Lung (tissue), 12 donors: ENCODE measurements around the gene FBXO34. TPM values are rescaled to one million over a fixed set of nuclear protein-coding genes. Genes with fewer than 3 reads are reported as not detected.
A peak's percentile ranks its signal among the peaks of the same experiment; 100 is the strongest.

Source experiments
- ATAC-seq: fragments of 200-7000 bp; cut with Tn5 transposase; one replicate; pipeline ENCODE4 v1.9.1; 2020; ENCODE audit warnings: moderate number of reproducible peaks; ENCODE audit not compliant: insufficient read depth, low FRiP score
- DNase-seq, 3 donors: peaks; one replicate each; pipeline ENCODE4 v3.0.0-alpha.2; 2013 to 2017
- H3K27ac ChIP-seq, 2 donors: one replicate each; pipeline ENCODE4 v1.5.1; 2013; ENCODE audit warnings: mild to moderate bottlenecking in 2 of 2, moderate library complexity in 2 of 2, control low read depth in 1 of 2, inconsistent platforms in 1 of 2, low read depth in 1 of 2, low read length in 1 of 2
- H3K27me3 ChIP-seq, 3 donors: one replicate each; pipeline ENCODE4 v1.5.1; 2013; ENCODE audit warnings: low read length in 2 of 3; ENCODE audit not compliant: control insufficient read depth in 3 of 3, insufficient read depth in 3 of 3
- H3K36me3 ChIP-seq, 4 donors: one replicate each; pipeline ENCODE4 v1.5.1; 2013; ENCODE audit warnings: low read length in 4 of 4, mild to moderate bottlenecking in 1 of 4, moderate library complexity in 1 of 4; ENCODE audit not compliant: control insufficient read depth in 4 of 4, insufficient read depth in 4 of 4
- H3K4me1 ChIP-seq, 5 donors: one replicate each; pipeline ENCODE4 v1.5.1; 2013; ENCODE audit warnings: low read length in 5 of 5, mild to moderate bottlenecking in 2 of 5, moderate library complexity in 1 of 5; ENCODE audit not compliant: control insufficient read depth in 5 of 5, insufficient read depth in 5 of 5
- H3K4me3 ChIP-seq: one replicate; pipeline ENCODE4 v1.5.1; 2013; ENCODE audit warnings: mild to moderate bottlenecking, control low read depth, moderate library complexity
- H3K9ac ChIP-seq, 2 donors: one replicate each; pipeline ENCODE4 v1.5.1; 2013; ENCODE audit warnings: low read length in 2 of 2, control low read depth in 1 of 2; ENCODE audit not compliant: insufficient read depth in 1 of 2
- H3K9me3 ChIP-seq, 4 donors: one replicate each; pipeline ENCODE4 v1.5.1; 2013; ENCODE audit warnings: low read length in 3 of 4, mild to moderate bottlenecking in 1 of 4, moderate library complexity in 1 of 4; ENCODE audit not compliant: control insufficient read depth in 4 of 4, insufficient read depth in 3 of 4
- WGBS, 2 donors: extraction: QIAGEN DNeasy Blood & Tissue Kit; methylation state at CpG; one replicate each; pipeline ENCODE4 v1.1.7; 2013; 5-methylcytosine and 5-hydroxymethylcytosine counted together
- polyA plus RNA-seq, 2 donors: library from polyadenylated mRNA; stranded (reverse); fragments of 200-250 nt; gene quantifications; one replicate each; pipeline ENCODE4 v1.2.1, GENCODE V29; 2013
- total RNA-seq, 2 donors: library from RNA; depleted of rRNA in 1 of 2; stranded (reverse); fragments of >200 nt in 1 of 2; gene quantifications; one replicate each; pipeline ENCODE4 v1.2.1, GENCODE V29; 2014 to 2021
- TF ChIP-seq, protein P1 (sequence below): IDR thresholded peaks from 2 replicates; pipeline ENCODE4 v1.5.1; 2012; ENCODE audit warnings: mild to moderate bottlenecking; ENCODE audit errors: control extremely low read depth, extremely low read depth
- donor health status: control.
- donor health status: control.
- donor health status: Bipolar disorder and iron deficiency.
- donor health status: healthy.
- donor health status: DM: yes; HTN: yes; CAD: no.

FBXO34 gene
- total and polyA plus RNA-seq, 4 donors = 14.0 to 59.4 (median 22.2) TPM

GRCh38 chr14:55294603-55295002 is 23.4 kb downstream of the FBXO34 start:
- no peak for ATAC-seq
- 67 to 72% methylated on average over 3 of the region's 3 CpGs for WGBS, 2 donors

GRCh38 chr14:55297611-55298499 is 26.6 kb downstream of the FBXO34 start:
- Histone ChIP-seq H3K27ac (no peak overlapping the region), H3K4me1 (peaks cover 0 to 17% (median 5%) of the 10 kb centered on the region in 5 donors), H3K27me3 (no peaks in the 10 kb centered on the region), H3K4me3 (no peak overlapping the region), H3K36me3 (peaks cover 0 to 5% (median 2%) of the 10 kb centered on the region in 4 donors), H3K9me3 (no peaks in the 10 kb centered on the region), H3K9ac (no peak overlapping the region)
- TF ChIP-seq, protein P1, sequence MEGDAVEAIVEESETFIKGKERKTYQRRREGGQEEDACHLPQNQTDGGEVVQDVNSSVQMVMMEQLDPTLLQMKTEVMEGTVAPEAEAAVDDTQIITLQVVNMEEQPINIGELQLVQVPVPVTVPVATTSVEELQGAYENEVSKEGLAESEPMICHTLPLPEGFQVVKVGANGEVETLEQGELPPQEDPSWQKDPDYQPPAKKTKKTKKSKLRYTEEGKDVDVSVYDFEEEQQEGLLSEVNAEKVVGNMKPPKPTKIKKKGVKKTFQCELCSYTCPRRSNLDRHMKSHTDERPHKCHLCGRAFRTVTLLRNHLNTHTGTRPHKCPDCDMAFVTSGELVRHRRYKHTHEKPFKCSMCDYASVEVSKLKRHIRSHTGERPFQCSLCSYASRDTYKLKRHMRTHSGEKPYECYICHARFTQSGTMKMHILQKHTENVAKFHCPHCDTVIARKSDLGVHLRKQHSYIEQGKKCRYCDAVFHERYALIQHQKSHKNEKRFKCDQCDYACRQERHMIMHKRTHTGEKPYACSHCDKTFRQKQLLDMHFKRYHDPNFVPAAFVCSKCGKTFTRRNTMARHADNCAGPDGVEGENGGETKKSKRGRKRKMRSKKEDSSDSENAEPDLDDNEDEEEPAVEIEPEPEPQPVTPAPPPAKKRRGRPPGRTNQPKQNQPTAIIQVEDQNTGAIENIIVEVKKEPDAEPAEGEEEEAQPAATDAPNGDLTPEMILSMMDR = no peak
- DNase-seq (peak; percentile 66 to 84 (median 71)), ATAC-seq (peak; percentile 35)
- 43 to 47% methylated on average over 6 of the region's 6 CpGs for WGBS, 2 donors

More at GRCh38 chr14:55294603-55295002, 23.4 kb downstream of the FBXO34 start:
- Histone ChIP-seq H3K27me3 (no peaks in the 10 kb centered on the region), H3K27ac (no peak overlapping the region), H3K4me1 (peaks cover 0 to 8% (median 5%) of the 10 kb centered on the region in 5 donors), H3K9me3 (no peaks in the 10 kb centered on the region), H3K36me3 (peaks cover 0 to 5% (median 3%) of the 10 kb centered on the region in 4 donors), H3K4me3 (no peak overlapping the region), H3K9ac (no peak overlapping the region)
- TF ChIP-seq, protein P1 = no peak
- DNase-seq = no peak

GRCh38 chr14:55298500-55298822 is 27.2 kb downstream of the FBXO34 start:
- DNase-seq = no peak
- H3K27me3 ChIP-seq = no peaks in the 10 kb centered on the region
- TF ChIP-seq, protein P1 = no peak
- peaks cover 0 to 5% (median 2%) of the 10 kb centered on the region in 4 donors for H3K36me3 ChIP-seq
- H3K9me3 ChIP-seq = no peaks in the 10 kb centered on the region
- peak overlapping the region in 1 of 2 donors; percentile 81 for H3K27ac ChIP-seq
- ATAC-seq = peak; percentile 67
- no peak overlapping the region for H3K9ac ChIP-seq
- H3K4me3 ChIP-seq = no peak overlapping the region
- WGBS, 2 donors = 71 to 87% methylated on average over 22 of the region's 22 CpGs
- peaks cover 0 to 21% (median 5%) of the 10 kb centered on the region in 5 donors for H3K4me1 ChIP-seq
